Measurements from ENCODE around the gene GNA15. TPM values are rescaled to one million over a fixed set of nuclear protein-coding genes. Genes with fewer than 3 reads are reported as not detected.
A peak's percentile ranks its signal among the peaks of the same experiment; 100 is the strongest.
"Not testable (repeated sequence)": the region's sequence is repeated elsewhere in the genome, so short reads cannot be mapped to it uniquely, and the experiment has no call there.

The GNA15 gene
- total RNA-seq, 3 donors from 2014 or later (not counting 1 experiment from before 2014, with no cell fraction given): 3.9 to 10.4 (median 8.4) TPM

GRCh38 chr19:3163943-3164342, 28.1 kb downstream of the GNA15 start:
- H3K27me3 ChIP-seq (ENCODE audit: control insufficient read depth, insufficient read depth, low read length): no peaks in the 10 kb centered on the region
- H3K9me3 Mint-ChIP-seq: peaks cover 0 to 2% of the 10 kb centered on the region in 2 donors
- H3K4me3 Mint-ChIP-seq: no peak overlapping the region
- H3K4me1 ChIP-seq (ENCODE audit: control insufficient read depth, insufficient read depth, low read length): peaks cover 29% of the 10 kb centered on the region
- no peaks in the 10 kb centered on the region for H3K27me3 Mint-ChIP-seq (ENCODE audit: low read depth in 2 of 2)
- WGBS (ENCODE audit: insufficient coverage): 78% methylated on average over 7 of the region's 7 CpGs
- no peaks in the 10 kb centered on the region for H3K36me3 ChIP-seq (ENCODE audit: control insufficient read depth, insufficient read depth, low read length)
- H3K4me3 ChIP-seq (ENCODE audit: low read length): no peak overlapping the region
- DNase-seq (no peak), ATAC-seq (no peak)
- H3K4me1 Mint-ChIP-seq: peaks cover 5 to 12% of the 10 kb centered on the region in 2 donors
- H3K27ac ChIP-seq (ENCODE audit: low read length): no peak overlapping the region
- no peaks in the 10 kb centered on the region for H3K9me3 ChIP-seq (ENCODE audit: control insufficient read depth, insufficient read depth, low read length)
- no peaks in the 10 kb centered on the region for H3K36me3 Mint-ChIP-seq
- H3K27ac Mint-ChIP-seq: no peak overlapping the region
- intact Hi-C loops (cut with micrococcal nuclease): loop anchor here (1.0 to 5.0 kb wide), 3 partner anchors 35 to 202 kb away; no protein-coding TSS in a partner anchor
- TF ChIP-seq, protein P1, sequence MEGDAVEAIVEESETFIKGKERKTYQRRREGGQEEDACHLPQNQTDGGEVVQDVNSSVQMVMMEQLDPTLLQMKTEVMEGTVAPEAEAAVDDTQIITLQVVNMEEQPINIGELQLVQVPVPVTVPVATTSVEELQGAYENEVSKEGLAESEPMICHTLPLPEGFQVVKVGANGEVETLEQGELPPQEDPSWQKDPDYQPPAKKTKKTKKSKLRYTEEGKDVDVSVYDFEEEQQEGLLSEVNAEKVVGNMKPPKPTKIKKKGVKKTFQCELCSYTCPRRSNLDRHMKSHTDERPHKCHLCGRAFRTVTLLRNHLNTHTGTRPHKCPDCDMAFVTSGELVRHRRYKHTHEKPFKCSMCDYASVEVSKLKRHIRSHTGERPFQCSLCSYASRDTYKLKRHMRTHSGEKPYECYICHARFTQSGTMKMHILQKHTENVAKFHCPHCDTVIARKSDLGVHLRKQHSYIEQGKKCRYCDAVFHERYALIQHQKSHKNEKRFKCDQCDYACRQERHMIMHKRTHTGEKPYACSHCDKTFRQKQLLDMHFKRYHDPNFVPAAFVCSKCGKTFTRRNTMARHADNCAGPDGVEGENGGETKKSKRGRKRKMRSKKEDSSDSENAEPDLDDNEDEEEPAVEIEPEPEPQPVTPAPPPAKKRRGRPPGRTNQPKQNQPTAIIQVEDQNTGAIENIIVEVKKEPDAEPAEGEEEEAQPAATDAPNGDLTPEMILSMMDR (IDR thresholded peaks at IDR 0.05): no peak

- peaks cover 3% of the 10 kb centered on the region for H3K9me3 ChIP-seq (ENCODE audit: control insufficient read depth, insufficient read depth, low read length)
- TF ChIP-seq, protein P1 (IDR thresholded peaks at IDR 0.05): no peak
- Mint-ChIP-seq H3K9me3 (no peaks in the 10 kb centered on the region), H3K36me3 (no peaks in the 10 kb centered on the region), H3K4me1 (peaks cover 5 to 16% of the 10 kb centered on the region in 2 donors), H3K4me3 (no peak overlapping the region), H3K27ac (no peak overlapping the region), H3K27me3 (ENCODE audit: low read depth in 2 of 2) (no peaks in the 10 kb centered on the region)
- peaks cover 42% of the 10 kb centered on the region for H3K4me1 ChIP-seq (ENCODE audit: control insufficient read depth, insufficient read depth, low read length)
- H3K4me3 ChIP-seq (ENCODE audit: low read length): no peak overlapping the region
- whole genome bisulfite sequencing (ENCODE audit: insufficient coverage): 89% methylated on average over 13 of the region's 13 CpGs
- H3K27ac ChIP-seq (ENCODE audit: low read length): no peak overlapping the region
- no peaks in the 10 kb centered on the region for H3K27me3 ChIP-seq (ENCODE audit: control insufficient read depth, insufficient read depth, low read length)
- ATAC-seq: no peak
- no peak for DNase-seq
- intact Hi-C loops (cut with micrococcal nuclease): no loop called here
- H3K36me3 ChIP-seq (ENCODE audit: control insufficient read depth, insufficient read depth, low read length): no peaks in the 10 kb centered on the region
These were observed 31.9 kb downstream of the GNA15 start for GRCh38 chr19:3167533-3168272.

DNA sequence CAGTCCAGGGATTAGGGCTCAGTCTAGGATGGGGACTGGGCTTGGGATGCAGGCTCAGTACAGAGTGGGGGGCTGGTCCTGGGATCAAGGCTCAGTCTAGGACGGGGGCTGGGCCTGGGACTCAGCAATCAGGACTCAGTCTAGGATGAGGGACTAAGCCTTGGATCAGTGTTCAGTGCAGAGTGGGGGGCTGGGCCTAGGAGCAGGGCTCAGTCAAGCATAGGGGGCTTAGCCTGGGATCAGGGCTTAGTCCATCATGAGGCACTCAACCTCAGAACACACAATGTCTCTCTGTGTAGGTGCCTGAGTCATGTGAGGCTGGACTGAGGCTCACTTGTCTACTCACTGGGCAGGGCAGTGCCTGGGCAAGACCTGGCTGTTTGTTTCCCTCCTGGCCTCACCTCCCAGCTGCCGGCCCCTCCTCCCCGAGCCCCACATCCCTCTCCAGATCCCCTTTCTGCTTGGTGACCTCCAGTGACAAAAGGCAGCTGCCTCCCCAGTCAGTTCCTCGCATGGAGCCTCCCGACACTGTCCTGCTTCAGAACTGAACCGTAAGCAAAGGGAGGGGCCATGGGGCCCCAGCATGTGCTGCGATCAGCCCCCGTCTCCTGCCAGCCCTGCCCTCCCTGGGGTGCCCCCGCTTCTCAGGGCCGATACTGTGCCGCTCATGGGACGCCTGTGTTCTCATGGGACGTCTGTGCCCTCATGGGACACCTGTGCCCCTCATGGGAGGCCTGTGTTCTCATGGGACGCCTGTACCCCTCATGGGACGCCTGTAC, 36.2 kb downstream of the GNA15 start:
- 77% methylated on average over 15 of the region's 15 CpGs for WGBS (ENCODE audit: insufficient coverage)
- H3K9me3 ChIP-seq (ENCODE audit: control insufficient read depth, insufficient read depth, low read length): peaks cover 3% of the 10 kb centered on the region
- no peak for DNase-seq
- no peaks in the 10 kb centered on the region for H3K36me3 ChIP-seq (ENCODE audit: control insufficient read depth, insufficient read depth, low read length)
- Mint-ChIP-seq H3K36me3 (no peaks in the 10 kb centered on the region), H3K27me3 (ENCODE audit: low read depth in 2 of 2) (no peaks in the 10 kb centered on the region), H3K27ac (peak overlapping the region in 1 of 2 donors; percentile 68), H3K4me3 (no peak overlapping the region), H3K9me3 (no peaks in the 10 kb centered on the region), H3K4me1 (peaks cover 8 to 20% of the 10 kb centered on the region in 2 donors)
- peak overlapping the region; percentile 65 for H3K27ac ChIP-seq (ENCODE audit: low read length)
- TF ChIP-seq, protein P1 (IDR thresholded peaks at IDR 0.05): no peak
- peaks cover 30% of the 10 kb centered on the region for H3K4me1 ChIP-seq (ENCODE audit: control insufficient read depth, insufficient read depth, low read length)
- no peak overlapping the region for H3K4me3 ChIP-seq (ENCODE audit: low read length)
- intact Hi-C loops (cut with micrococcal nuclease): no loop called here
- H3K27me3 ChIP-seq (ENCODE audit: control insufficient read depth, insufficient read depth, low read length): no peaks in the 10 kb centered on the region
- no peak for ATAC-seq

GRCh38 chr19:3172673-3173000, 36.8 kb downstream of the GNA15 start:
- ATAC-seq; DNase-seq; H3K4me3 Mint-ChIP-seq; H3K4me3 ChIP-seq (ENCODE audit: low read length); H3K27ac Mint-ChIP-seq; H3K27me3 Mint-ChIP-seq (ENCODE audit: low read depth in 2 of 2); intact Hi-C loops (cut with micrococcal nuclease); H3K27me3 ChIP-seq (ENCODE audit: control insufficient read depth, insufficient read depth, low read length); H3K9me3 ChIP-seq (ENCODE audit: control insufficient read depth, insufficient read depth, low read length); H3K36me3 ChIP-seq (ENCODE audit: control insufficient read depth, insufficient read depth, low read length); H3K9me3 Mint-ChIP-seq; H3K36me3 Mint-ChIP-seq: not testable (repeated sequence)
- peaks cover 8 to 23% of the 10 kb centered on the region in 2 donors for H3K4me1 Mint-ChIP-seq
- peak overlapping the region; percentile 65 for H3K27ac ChIP-seq (ENCODE audit: low read length)
- H3K4me1 ChIP-seq (ENCODE audit: control insufficient read depth, insufficient read depth, low read length): peaks cover 35% of the 10 kb centered on the region
- 66% methylated on average over 6 of the region's 6 CpGs for WGBS (ENCODE audit: insufficient coverage)

Measured in natural killer cell (primary cell).